Activated gamma-delta T cell treated with Interleukin-2 at 50 U/mL for 16 hours (primary cell): ENCODE measurements around the gene TUFT1.
"Not testable (repeated sequence)": the region's sequence is repeated elsewhere in the genome, so short reads cannot be mapped to it uniquely, and the experiment has no call there.

ENCODE experiments used
- DNase-seq: peaks from one replicate; pipeline ENCODE4 v3.0.0-alpha.2; 2020

The TUFT1 gene

GRCh38 chr1:151583796-151584195 is 43.7 kb downstream of the TUFT1 start:
- DNase-seq = no peak

DNA sequence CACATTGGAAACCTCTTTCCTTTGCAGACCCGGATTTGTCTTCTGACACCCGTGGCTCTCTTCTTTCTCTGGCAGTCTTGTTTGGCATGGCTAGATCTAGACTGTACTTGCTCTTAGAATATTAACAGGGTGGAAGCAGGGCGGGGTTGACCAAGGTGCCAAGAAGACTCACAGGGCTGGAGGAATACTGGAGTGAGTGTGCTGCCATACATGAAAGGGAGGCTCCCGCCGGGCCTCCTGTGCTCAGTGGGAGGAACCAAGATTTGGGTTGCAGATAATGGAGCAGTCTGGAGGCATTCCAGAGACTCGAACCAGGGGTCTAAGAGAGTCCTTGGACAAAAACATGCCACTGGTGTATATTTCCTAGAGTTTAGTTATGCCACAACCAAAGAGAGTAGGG is 44.2 kb downstream of the TUFT1 start:
- no peak for DNase-seq

- no peak for DNase-seq
Measured at GRCh38 chr1:151584780-151585179, 44.7 kb downstream of the TUFT1 start.

- DNase-seq = no peak
Measured at GRCh38 chr1:151585622-151586021, 45.5 kb downstream of the TUFT1 start.

DNA sequence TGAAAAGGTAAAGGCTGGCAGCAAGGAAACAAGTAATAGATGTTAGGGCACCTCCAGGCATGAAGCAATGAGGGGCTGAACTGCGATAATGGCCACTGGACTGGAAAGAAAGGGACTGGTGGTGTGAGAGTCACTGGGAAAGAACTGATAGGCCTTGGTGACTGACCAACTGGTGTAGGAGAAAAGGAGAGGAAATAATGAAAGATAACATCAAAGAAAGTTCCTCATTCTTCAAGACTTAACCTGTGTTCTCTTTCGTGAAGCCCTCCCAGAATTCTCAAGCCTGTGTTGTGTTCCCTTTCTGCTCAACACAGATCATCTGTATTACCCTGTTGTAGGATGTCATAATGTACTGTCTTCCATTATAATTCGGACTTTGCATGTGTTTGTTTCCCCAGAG is 50.9 kb downstream of the TUFT1 start:
- no peak for DNase-seq

GRCh38 chr1:151593730-151594129 is 53.6 kb downstream of the TUFT1 start:
- no peak for DNase-seq

- peak; percentile 87 for DNase-seq
Measured at GRCh38 chr1:151594143-151594625, 54.1 kb downstream of the TUFT1 start.

GRCh38 chr1:151596166-151596953 is 56.3 kb downstream of the TUFT1 start:
- DNase-seq = no peak

- DNase-seq = not testable (repeated sequence)
Measured at GRCh38 chr1:151602550-151602949, 62.4 kb downstream of the TUFT1 start.

GRCh38 chr1:151604291-151604690 is 64.2 kb downstream of the TUFT1 start:
- DNase-seq = no peak

GRCh38 chr1:151606384-151606783 is 66.3 kb downstream of the TUFT1 start:
- DNase-seq = no peak

GRCh38 chr1:151606857-151607256 is 66.7 kb downstream of the TUFT1 start:
- no peak for DNase-seq

DNA sequence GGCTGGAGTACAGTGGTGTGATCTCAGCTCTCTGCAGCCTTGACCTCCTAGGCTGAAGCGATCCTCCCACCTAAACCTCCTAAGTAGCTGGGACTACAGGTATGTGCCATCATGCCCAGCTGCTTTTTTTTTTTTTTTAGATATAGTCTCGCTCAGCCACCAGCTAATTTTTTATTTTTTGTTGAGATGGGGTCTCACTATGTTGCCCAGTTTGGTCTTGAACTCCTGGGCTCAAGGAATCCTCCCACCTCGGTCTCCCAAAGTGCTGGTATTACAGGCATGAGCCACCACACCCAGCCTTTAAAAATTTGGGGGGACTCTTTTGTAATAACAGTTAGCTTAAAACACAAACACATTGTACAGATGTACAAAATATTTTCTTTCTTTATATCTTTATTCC is 70.0 kb downstream of the TUFT1 start:
- no peak for DNase-seq

DNA sequence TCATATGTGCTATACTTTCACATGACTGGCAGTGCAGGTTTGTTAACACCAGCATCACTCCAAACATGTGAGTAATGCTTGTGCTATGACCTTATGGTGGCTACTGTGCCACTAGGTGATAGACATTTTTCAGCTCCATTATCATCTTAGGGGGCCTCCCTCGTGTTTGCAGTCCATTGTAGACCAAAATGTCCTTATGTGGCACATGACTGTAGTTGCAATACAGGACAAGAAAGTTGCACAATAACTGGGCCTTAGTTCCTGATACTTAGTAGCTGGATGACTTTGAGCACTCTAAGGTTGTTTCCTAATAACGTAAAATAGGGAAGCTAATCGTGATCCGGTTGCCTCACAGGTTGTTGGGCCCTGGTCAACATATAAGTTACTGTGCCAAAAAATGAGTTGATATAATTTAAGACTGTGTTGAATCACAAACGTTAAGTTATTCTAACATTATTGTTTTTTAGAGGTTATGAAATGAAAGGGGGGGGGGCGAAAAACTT is 71.2 kb downstream of the TUFT1 start:
- no peak for DNase-seq

GRCh38 chr1:151611832-151612500 is 71.9 kb downstream of the TUFT1 start, which contains the start of gene SNX27:
SNX27 (plus strand) TSS chr1:151612050; CDS start chr1:151612202, 152 bp downstream.
- DNase-seq = peak; percentile 87

DNA sequence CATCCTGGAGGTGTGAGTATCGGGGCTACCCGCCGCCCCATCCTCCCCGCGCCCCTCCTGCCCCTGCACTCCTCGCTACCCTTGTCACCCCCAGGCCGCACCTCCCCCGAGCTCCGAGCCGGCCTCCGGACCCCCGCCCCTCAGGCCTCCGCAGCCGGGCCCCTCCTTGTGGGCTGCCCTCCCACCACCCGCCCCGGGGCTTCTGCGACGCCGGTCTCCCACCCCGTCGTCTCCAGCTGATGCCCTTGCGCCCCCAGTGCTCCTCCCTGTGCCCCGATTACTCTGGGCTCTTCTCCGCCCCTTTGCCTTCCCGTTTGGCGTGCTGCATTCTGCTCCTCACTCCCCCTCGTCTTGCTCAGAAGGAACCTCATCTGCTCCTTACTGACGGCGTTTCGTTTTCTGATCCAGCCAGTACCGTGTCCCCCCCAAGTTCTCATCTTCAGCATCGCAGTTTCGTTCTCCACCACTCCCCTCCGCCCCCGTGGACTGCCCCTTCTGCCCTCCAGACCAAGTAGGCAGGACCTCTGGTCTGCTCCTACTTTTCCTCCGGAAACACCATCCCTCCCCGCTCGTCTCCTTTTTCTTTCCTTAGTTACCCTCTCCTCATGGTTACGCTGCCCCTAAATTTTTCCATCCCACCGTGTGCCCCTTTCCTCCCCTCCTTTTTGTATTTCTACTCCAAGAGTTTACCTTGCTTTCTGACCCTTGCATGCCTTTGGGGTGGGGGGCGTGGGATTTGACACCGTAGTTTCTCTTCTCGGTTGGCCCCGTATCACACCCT is 72.6 kb downstream of the TUFT1 start:
- DNase-seq = no peak

DNA sequence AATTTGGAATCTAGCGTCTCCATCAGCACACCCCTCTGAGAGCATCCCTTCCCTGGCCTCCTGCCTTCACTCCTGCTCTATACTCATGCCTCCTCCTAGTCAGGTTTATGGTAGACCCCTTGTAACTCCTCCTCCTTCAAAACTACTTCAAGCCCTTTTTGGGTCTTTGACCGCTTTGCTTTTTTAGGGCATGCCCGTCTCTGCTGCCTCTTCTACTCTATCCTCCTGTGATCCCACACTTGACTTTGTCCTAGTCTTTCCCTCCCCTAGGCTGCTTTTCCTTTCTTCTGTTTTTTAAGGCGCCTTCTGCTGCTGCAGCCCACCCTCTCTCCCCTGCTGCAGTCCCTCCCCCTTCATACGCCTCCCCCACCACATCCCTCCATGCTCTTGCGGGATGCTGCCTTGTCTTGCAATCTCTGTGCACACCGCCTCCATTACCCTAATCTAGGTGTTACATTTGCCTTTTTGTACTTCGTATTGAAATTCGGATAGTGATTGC is 73.2 kb downstream of the TUFT1 start:
- DNase-seq = no peak

GRCh38 chr1:151615711-151616504 is 75.8 kb downstream of the TUFT1 start:
- DNase-seq = no peak

DNA sequence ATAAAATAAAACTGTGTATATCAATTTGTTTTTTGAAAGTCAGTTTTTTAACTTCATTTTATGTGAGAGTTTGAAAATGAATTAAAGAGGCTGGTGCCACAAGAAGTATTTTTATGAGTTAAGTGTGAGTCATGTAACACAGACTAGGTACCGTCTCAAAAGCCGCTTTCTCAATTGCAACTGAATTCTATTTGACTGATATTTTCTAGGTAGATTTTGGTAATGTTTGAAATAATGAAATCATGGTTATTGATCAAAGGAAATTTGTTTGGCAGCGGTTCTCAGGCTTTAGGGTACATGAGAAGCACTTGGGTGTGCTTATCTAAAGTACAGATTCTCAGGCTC is 76.4 kb downstream of the TUFT1 start:
- DNase-seq = no peak

- DNase-seq = no peak
Measured at GRCh38 chr1:151618003-151618402, 77.9 kb downstream of the TUFT1 start.

DNA sequence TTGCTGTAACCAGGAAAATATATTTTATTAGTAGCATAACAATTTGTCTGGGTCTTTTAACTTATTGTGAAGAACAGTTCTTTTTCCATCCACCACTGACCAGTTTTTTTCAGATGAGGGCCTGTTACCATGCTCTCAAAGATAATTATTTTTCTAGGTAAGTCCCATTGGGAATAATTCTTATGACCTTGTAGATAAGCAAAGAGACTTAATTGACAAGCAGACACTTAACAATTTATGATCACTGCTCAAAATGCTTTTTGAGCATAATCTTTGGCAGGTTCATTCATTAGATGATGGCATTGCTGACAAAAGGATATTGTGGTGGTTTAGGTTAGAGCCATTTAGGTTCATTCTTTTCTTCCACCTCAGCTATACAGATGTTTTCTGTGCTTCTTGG is 78.4 kb downstream of the TUFT1 start:
- DNase-seq = no peak

- DNase-seq = not testable (repeated sequence)
Measured at GRCh38 chr1:151618996-151619395, 78.9 kb downstream of the TUFT1 start.
